NCI-H128 (cell line): ENCODE data around the gene GNE.
"Not testable (repeated sequence)": the region's sequence is repeated elsewhere in the genome, so short reads cannot be mapped to it uniquely, and the experiment has no call there.

Source experiments
- DNase-seq: peaks from one replicate; lab custom pipeline; 2025; ENCODE audit not compliant: unreplicated experiment; lab: John Stamatoyannopoulos, UW

Gene GNE

GRCh38 chr9:36211510-36211909 is 46.7 kb downstream of the GNE start:
- DNase-seq: no peak

- DNase-seq: no peak
Measured at GRCh38 chr9:36210722-36211121, 47.5 kb downstream of the GNE start.

- DNase-seq: no peak
Measured at GRCh38 chr9:36208521-36209253, 49.6 kb downstream of the GNE start.

- no peak for DNase-seq
Measured at GRCh38 chr9:36207546-36208012, 50.7 kb downstream of the GNE start.

GRCh38 chr9:36207016-36207415 is 51.2 kb downstream of the GNE start:
- DNase-seq: no peak

GRCh38 chr9:36204906-36205547 is 53.2 kb downstream of the GNE start:
- no peak for DNase-seq

GRCh38 chr9:36194326-36195000 is 63.8 kb downstream of the GNE start:
- DNase-seq: no peak

GRCh38 chr9:36193023-36193422 is 65.2 kb downstream of the GNE start:
- no peak for DNase-seq

GRCh38 chr9:36192196-36192595 is 66.1 kb downstream of the GNE start:
- no peak for DNase-seq

- no peak for DNase-seq
Measured at GRCh38 chr9:36191686-36192085, 66.6 kb downstream of the GNE start.

- DNase-seq: no peak
Measured at GRCh38 chr9:36191290-36191645, 67.0 kb downstream of the GNE start.

GRCh38 chr9:36190388-36191289 is 67.6 kb downstream of the GNE start, which contains the start of gene CLTA:
TSS of gene CLTA (plus strand) at chr9:36190921. CDS start at chr9:36191057, 136 bp downstream.
- peak; percentile 96 for DNase-seq

GRCh38 chr9:36189976-36190375 is 68.3 kb downstream of the GNE start:
- DNase-seq: no peak

- DNase-seq: no peak
Measured at GRCh38 chr9:36188212-36188611, 70.0 kb downstream of the GNE start.

GRCh38 chr9:36187414-36187813 is 70.8 kb downstream of the GNE start:
- DNase-seq: no peak

- not testable (repeated sequence) for DNase-seq
Measured at GRCh38 chr9:36180243-36180642, 78.0 kb downstream of the GNE start.

GRCh38 chr9:36177571-36177970 is 80.7 kb downstream of the GNE start:
- DNase-seq: no peak

GRCh38 chr9:36176496-36176895 is 81.8 kb downstream of the GNE start:
- not testable (repeated sequence) for DNase-seq

- not testable (repeated sequence) for DNase-seq
Measured at GRCh38 chr9:36175209-36175608, 83.0 kb downstream of the GNE start.

GRCh38 chr9:36174731-36175130 is 83.5 kb downstream of the GNE start:
- no peak for DNase-seq

GRCh38 chr9:36174271-36174670 is 84.0 kb downstream of the GNE start:
- no peak for DNase-seq
